ENCODE measurements around the gene GPC6.

DNA sequence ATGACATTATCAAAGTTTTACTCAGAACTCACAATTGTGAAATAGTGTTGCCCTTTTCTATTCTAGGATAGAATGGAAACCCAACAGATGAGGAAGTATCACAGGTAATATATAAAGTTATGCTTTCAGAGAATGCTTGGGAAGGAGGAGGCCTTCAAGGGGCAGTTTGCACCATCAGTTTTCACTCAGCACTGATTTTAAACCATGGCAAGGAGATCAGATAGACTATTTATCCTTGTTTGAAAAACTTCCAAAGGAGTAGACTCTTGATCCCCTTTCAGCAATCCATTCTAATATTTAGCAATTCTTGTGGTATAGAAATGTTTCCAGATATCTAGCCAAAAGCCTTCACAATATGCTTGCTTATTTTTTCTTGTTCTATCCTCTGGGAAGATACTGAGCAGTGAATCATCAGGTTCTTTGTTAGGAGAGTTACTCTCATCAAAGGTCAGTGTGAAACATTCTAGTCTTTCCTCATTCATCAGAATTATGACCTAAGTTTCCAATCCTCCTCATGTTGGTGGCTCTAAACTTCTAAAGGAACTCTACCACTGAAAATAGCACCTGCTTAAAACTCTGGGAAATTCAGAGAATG lies 3.8 kb downstream of the GPC6 start:
- TF ChIP-seq POLR2A (IDR thresholded peaks at IDR 0.05; ENCODE audit: low read depth, low read length): no peak
- TF ChIP-seq TAF1 (IDR thresholded peaks at IDR 0.05; ENCODE audit: borderline replicate concordance, low read depth, low read length): no peak
- TF ChIP-seq POLR2AphosphoS5 (IDR thresholded peaks at IDR 0.05; ENCODE audit: low read depth, low read length): no peak
